Measurements from ENCODE around the gene SREBF2. TPM values are rescaled to one million over a fixed set of nuclear protein-coding genes. Genes with fewer than 3 reads are reported as not detected.
"Not testable (repeated sequence)": the region's sequence is repeated elsewhere in the genome, so short reads cannot be mapped to it uniquely, and the experiment has no call there.

Gene SREBF2
- total RNA-seq, 4 donors from 2014 or later: 26.3 to 63.5 (median 33.8) TPM

DNA sequence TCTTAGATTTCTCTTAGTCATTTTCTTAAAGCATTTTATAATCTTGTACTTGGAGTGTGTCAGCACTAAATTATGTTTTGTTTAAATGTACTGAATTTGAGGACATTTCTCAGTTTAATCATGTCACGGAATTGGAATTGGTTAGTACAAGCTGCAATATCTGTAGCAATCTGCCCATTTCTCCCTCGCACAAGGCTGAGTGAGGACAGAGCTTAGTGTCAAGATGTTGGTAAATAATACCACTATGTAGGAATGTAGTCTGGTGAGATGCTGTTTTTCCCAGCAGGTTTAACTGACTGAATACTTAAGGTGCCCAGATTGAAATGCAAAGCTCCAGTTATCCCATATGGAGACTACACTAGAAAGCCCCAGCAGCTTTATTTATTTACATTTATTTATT is 30.6 kb downstream of the SREBF2 start:
- ATAC-seq (ENCODE audit: low FRiP score): no peak
- TF ChIP-seq, protein P1, sequence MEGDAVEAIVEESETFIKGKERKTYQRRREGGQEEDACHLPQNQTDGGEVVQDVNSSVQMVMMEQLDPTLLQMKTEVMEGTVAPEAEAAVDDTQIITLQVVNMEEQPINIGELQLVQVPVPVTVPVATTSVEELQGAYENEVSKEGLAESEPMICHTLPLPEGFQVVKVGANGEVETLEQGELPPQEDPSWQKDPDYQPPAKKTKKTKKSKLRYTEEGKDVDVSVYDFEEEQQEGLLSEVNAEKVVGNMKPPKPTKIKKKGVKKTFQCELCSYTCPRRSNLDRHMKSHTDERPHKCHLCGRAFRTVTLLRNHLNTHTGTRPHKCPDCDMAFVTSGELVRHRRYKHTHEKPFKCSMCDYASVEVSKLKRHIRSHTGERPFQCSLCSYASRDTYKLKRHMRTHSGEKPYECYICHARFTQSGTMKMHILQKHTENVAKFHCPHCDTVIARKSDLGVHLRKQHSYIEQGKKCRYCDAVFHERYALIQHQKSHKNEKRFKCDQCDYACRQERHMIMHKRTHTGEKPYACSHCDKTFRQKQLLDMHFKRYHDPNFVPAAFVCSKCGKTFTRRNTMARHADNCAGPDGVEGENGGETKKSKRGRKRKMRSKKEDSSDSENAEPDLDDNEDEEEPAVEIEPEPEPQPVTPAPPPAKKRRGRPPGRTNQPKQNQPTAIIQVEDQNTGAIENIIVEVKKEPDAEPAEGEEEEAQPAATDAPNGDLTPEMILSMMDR (IDR thresholded peaks at IDR 0.05): no peak
- DNase-seq (ENCODE audit: low spot score): no peak

DNA sequence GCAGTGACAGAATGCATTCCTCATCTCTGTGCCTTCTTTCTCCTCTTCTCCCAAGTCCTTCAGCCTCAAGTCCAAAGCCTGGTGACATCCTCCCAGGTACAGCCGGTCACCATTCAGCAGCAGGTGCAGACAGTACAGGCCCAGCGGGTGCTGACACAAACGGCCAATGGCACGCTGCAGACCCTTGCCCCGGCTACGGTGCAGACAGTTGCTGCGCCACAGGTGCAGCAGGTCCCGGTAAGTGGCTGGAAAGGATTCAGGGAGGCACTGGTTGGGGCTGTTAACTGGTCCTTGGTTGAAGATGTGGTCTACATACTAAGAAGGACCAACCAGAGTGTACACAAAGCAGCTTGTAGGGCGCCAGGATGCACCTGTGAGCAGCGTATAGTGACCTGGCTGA is 35.7 kb downstream of the SREBF2 start:
- DNase-seq (ENCODE audit: low spot score): no peak
- TF ChIP-seq, protein P1 (IDR thresholded peaks at IDR 0.05): no peak
- no peak for ATAC-seq (ENCODE audit: low FRiP score)

DNA sequence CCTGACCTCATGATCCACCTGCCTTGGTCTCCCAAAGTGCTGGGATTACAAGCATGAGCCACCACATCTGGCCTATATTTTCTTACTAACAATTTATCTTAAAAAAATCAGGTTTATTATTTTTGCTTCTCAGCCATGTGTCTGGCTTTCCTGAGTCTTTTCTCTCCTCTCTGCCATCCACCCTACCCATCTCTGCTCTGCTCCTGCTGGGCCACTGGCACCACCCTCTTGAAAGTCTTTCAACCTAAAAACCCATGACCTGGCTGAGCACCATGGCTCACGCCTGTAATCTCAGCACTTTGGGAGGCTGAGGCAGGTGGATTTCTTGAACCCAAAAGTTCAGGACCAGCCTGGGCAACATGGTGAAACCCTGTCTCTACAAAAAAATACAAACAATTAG is 37.2 kb downstream of the SREBF2 start:
- not testable (repeated sequence) for ATAC-seq (ENCODE audit: low FRiP score); DNase-seq (ENCODE audit: low spot score)

DNA sequence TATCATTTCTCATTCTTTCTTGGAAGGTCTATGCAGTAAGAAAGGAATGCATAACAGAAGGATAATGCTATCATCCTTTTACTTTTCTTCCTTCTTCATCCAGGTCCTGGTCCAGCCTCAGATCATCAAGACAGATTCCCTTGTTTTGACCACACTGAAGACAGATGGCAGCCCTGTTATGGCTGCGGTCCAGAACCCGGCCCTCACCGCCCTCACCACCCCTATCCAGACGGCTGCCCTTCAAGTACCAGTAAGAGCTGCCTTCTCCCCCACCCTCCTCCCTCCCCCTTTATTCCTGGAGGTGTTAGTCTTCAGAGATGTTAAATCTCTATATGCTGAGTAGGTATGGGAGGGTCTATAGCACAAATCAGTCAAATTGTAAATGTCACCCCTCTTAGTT is 37.9 kb downstream of the SREBF2 start:
- ATAC-seq (ENCODE audit: low FRiP score): no peak
- TF ChIP-seq, protein P1 (IDR thresholded peaks at IDR 0.05): no peak
- DNase-seq (ENCODE audit: low spot score): no peak

DNA sequence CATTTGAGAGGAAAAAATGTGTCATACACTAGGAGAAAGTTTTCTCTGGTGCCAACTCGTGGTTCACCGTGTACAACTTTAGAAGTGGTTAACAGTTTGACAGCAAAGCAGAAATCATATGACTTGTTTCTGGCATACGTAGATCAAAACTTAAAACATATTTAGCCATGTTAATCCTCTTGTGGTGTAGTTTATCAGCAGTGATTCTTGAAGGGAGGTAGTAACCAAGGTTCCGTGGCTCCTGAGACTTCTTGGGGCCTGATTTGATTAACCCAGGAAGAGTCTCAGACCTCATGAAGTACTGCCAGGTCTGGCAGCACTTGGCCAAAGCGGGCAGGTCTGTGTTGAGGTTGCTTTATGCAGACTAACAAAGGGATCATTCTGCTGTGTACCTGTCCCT is 40.5 kb downstream of the SREBF2 start:
- DNase-seq (ENCODE audit: low spot score): no peak
- no peak for ATAC-seq (ENCODE audit: low FRiP score)
- TF ChIP-seq, protein P1 (IDR thresholded peaks at IDR 0.05): no peak

DNA sequence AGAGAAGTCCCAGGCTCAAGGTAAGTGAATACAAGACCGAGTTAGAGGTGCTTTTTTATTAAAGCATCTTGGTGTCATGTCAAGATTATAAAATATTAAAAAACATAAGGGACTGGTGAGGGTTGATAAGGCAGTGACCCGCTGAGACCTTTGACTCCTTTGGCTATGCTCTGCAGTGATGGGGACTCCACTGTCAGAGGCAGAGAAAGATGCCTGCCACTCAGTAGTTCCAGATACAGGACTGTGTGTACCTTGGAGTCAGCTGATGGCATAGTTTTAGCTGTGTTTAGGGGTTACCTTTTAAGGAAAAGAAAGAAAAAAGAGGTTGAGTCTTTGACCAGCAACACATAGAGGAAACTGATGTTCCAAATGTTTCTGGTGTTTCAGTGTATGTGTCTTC is 41.2 kb downstream of the SREBF2 start:
- TF ChIP-seq, protein P1 (IDR thresholded peaks at IDR 0.05): no peak
- DNase-seq (ENCODE audit: low spot score) (no peak), ATAC-seq (ENCODE audit: low FRiP score) (no peak)

DNA sequence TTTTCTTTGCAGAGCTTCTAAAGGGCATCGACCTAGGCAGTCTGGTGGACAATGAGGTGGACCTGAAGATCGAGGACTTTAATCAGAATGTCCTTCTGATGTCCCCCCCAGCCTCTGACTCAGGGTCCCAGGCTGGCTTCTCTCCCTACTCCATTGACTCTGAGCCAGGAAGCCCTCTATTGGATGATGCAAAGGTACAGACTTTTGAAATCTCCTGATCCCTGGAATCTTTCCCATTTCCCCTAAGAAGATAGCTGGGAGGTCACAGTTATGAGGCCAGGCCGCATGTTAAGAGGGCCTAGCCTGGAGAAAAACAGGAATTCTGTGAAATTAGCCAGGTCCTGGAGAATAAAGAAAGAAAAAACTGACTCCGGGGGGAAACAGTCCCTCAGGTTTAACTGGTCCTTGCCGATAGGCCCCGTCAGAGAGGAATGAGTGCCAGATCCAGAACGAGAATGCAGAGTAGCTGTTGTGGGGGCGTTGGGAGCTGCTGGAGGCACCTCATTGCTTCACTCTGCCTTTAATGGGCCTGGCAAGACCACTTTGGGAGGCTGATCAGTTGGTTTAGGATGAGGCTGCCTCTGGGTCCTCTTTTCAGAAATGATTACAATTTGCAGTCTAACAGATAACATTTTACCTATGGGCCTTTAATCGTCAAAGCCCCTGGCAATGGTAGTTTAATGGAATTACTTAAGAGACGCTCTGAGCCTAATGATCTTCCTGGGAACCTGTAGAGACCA is 42.8 kb downstream of the SREBF2 start:
- ATAC-seq (ENCODE audit: low FRiP score) (no peak), DNase-seq (ENCODE audit: low spot score) (no peak)
- TF ChIP-seq, protein P1 (IDR thresholded peaks at IDR 0.05): no peak

Data from omental fat pad (tissue), 4 donors.